Activated CD8-positive, alpha-beta memory T cell treated with anti-CD3 and anti-CD28 coated beads for 48 hours (primary cell): ENCODE results near the gene GREM2.
A peak's percentile ranks its signal among the peaks of the same experiment; 100 is the strongest.

Experiments used
- DNase-seq, 3 experiments: peaks; one replicate each; pipeline ENCODE4 v3.0.0-alpha.2; 2020; ENCODE audit warnings: low read depth in 2 of 3, low spot score in 2 of 3

Gene GREM2

GRCh38 chr1:240611619-240612480, at the start of gene GREM2:
Gene GREM2, minus strand, starts transcription at chr1:240612155. Its CDS starts 118,680 bp downstream, at chr1:240493475.
- peak in 2 of 3 experiments; percentile 0 to 4 for DNase-seq

GRCh38 chr1:240658312-240658960, 46.5 kb upstream of the GREM2 start:
- DNase-seq = no peak

GRCh38 chr1:240656531-240656930, 44.6 kb upstream of the GREM2 start:
- DNase-seq = no peak

- no peak for DNase-seq
Observed at GRCh38 chr1:240652961-240653409, 41.0 kb upstream of the GREM2 start.

GRCh38 chr1:240652549-240652948, 40.6 kb upstream of the GREM2 start:
- DNase-seq = no peak

- DNase-seq = no peak
Observed at GRCh38 chr1:240650877-240651276, 38.9 kb upstream of the GREM2 start.

- no peak for DNase-seq
Observed at GRCh38 chr1:240649733-240650721, 38.1 kb upstream of the GREM2 start.

- no peak for DNase-seq
Observed at GRCh38 chr1:240646571-240647240, 34.8 kb upstream of the GREM2 start.

- DNase-seq = no peak
Observed at GRCh38 chr1:240644732-240645131, 32.8 kb upstream of the GREM2 start.

- no peak for DNase-seq
Observed at GRCh38 chr1:240635466-240636256, 23.7 kb upstream of the GREM2 start.

GRCh38 chr1:240630409-240630808, 18.5 kb upstream of the GREM2 start:
- no peak for DNase-seq

GRCh38 chr1:240621249-240621648, 9.3 kb upstream of the GREM2 start:
- no peak for DNase-seq

GRCh38 chr1:240619906-240620621, 8.1 kb upstream of the GREM2 start:
- DNase-seq = no peak

- DNase-seq = no peak
Observed at GRCh38 chr1:240619357-240619756, 7.4 kb upstream of the GREM2 start.

- DNase-seq = no peak
Observed at GRCh38 chr1:240618946-240619345, 7.0 kb upstream of the GREM2 start.

- DNase-seq = no peak
Observed at GRCh38 chr1:240616018-240616417, 4.1 kb upstream of the GREM2 start.

GRCh38 chr1:240613356-240614142, 1.6 kb upstream of the GREM2 start:
- no peak for DNase-seq

GRCh38 chr1:240612811-240613210, 856 bp upstream of the GREM2 start:
- DNase-seq = no peak
